HL-60 (cell line): Measurements from ENCODE around the gene CAMTA1.

Experiments
- POLR2AphosphoS5 ChIP-seq: IDR thresholded peaks from 2 replicates; pipeline ENCODE4 v1.6.1; 2012; ENCODE audit warnings: low read depth
- TF ChIP-seq, protein P1 (sequence below): IDR thresholded peaks from one replicate; pipeline ENCODE4 v1.5.1; 2011; ENCODE audit warnings: low read length, control low read depth, inconsistent platforms; ENCODE audit not compliant: insufficient read depth

DNA sequence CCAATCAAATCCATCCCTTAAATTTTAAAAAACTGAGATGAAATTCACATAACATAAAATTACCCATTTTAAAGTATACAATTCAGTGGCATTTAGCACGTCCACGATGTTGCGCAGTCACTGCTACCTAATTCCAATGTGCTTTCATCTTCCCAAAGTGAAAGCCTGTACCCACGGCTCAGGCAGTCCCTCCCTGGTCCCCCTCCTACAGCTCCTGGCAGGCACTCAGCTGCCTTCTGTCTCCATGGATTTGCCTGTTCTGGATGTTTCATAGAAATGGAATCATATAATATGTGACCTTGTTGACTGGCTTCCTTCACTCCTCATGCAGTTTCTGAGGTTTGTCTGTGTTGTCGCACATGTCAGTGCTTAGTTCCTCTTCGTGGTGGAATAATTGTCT lies 386.3 kb downstream of the CAMTA1 start:
- TF ChIP-seq, protein P1, sequence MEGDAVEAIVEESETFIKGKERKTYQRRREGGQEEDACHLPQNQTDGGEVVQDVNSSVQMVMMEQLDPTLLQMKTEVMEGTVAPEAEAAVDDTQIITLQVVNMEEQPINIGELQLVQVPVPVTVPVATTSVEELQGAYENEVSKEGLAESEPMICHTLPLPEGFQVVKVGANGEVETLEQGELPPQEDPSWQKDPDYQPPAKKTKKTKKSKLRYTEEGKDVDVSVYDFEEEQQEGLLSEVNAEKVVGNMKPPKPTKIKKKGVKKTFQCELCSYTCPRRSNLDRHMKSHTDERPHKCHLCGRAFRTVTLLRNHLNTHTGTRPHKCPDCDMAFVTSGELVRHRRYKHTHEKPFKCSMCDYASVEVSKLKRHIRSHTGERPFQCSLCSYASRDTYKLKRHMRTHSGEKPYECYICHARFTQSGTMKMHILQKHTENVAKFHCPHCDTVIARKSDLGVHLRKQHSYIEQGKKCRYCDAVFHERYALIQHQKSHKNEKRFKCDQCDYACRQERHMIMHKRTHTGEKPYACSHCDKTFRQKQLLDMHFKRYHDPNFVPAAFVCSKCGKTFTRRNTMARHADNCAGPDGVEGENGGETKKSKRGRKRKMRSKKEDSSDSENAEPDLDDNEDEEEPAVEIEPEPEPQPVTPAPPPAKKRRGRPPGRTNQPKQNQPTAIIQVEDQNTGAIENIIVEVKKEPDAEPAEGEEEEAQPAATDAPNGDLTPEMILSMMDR, result no peak
- TF ChIP-seq POLR2AphosphoS5, result no peak
